H1 (cell line): Measurements from ENCODE around the gene HELQ. TPM values are rescaled to one million over a fixed set of nuclear protein-coding genes. Genes with fewer than 3 reads are reported as not detected.

ENCODE experiments used
- CTCF ChIA-PET: fragments of 300-600 bp; sonication (Branson Sonifier 250); formaldehyde crosslinking; loops from one replicate; lab custom pipeline; 2021; ENCODE audit not compliant: partially characterized antibody; lab: Charles Lee
- POLR2A ChIA-PET: fragments of 300-600 bp; sonication (Branson Sonifier 250); formaldehyde crosslinking; loops from one replicate; lab custom pipeline; 2021; ENCODE audit warnings: inconsistent platforms; ENCODE audit not compliant: partially characterized antibody; lab: Charles Lee
- DNase-seq, 2 experiments: peaks; one replicate each; pipeline versions ENCODE4 v3.0.0 to v3.0.0-alpha.2; 2010 to 2022; ENCODE audit warnings: low spot score in 2 of 2, low read depth in 1 of 2, mixed read lengths in 1 of 2
- FAIRE-seq: peaks from 2 replicates; lab custom pipeline; 2011; peaks lifted over from hg19 to GRCh38; lab: Jason Lieb, UNC
- H2AFZ ChIP-seq: 2 replicates; pipeline ENCODE4 v1.8.1; 2012; ENCODE audit warnings: low read length, inconsistent platforms
- H2AK5ac ChIP-seq: 2 replicates; pipeline ENCODE4 v1.6.1; 2013; ENCODE audit warnings: low read depth, low read length
- H2BK120ac ChIP-seq: replicated peaks from 2 replicates; pipeline ENCODE3; 2013; ENCODE audit warnings: low read depth, low read length, inconsistent platforms
- H2BK12ac ChIP-seq: 2 replicates; pipeline ENCODE4 v1.6.1; 2013; ENCODE audit warnings: low read depth, low read length
- H2BK15ac ChIP-seq: 2 replicates; pipeline ENCODE4 v1.6.1; 2013; ENCODE audit warnings: low read length
- H2BK20ac ChIP-seq: 2 replicates; pipeline ENCODE4 v1.6.1; 2013; ENCODE audit warnings: low read length
- H2BK5ac ChIP-seq: 2 replicates; pipeline ENCODE4 v1.6.1; 2013; ENCODE audit warnings: low read depth, low read length
- H3K14ac ChIP-seq: 2 replicates; pipeline ENCODE4 v1.6.1; 2013; ENCODE audit warnings: inconsistent platforms; ENCODE audit not compliant: insufficient read length
- H3K18ac ChIP-seq: 2 replicates; pipeline ENCODE4 v1.6.1; 2013; ENCODE audit warnings: low read length; ENCODE audit errors: extremely low read depth
- H3K23ac ChIP-seq: 2 replicates; pipeline ENCODE4 v1.6.1; 2013; ENCODE audit warnings: inconsistent platforms; ENCODE audit not compliant: insufficient read length
- H3K23me2 ChIP-seq: 2 replicates; pipeline ENCODE4 v1.6.1; 2013; ENCODE audit warnings: low read depth, low read length
- H3K27ac ChIP-seq: 2 replicates; pipeline ENCODE4 v1.6.1; 2011; ENCODE audit warnings: low read depth, low read length, inconsistent platforms
- H3K27me3 ChIP-seq, 4 experiments: replicated peaks in 1 of 4; 1 replicate in 1 of 4; 2 replicates in 3 of 4; pipeline versions ENCODE4 v1.6.1 to v1.8.1; 2011 to 2013; ENCODE audit warnings: low read length in 3 of 4, mild to moderate bottlenecking in 3 of 4, inconsistent platforms in 2 of 4, mixed read lengths in 2 of 4, moderate library complexity in 1 of 4; ENCODE audit not compliant: control insufficient read depth in 3 of 4, insufficient read depth in 3 of 4; ENCODE audit errors: extremely low read depth in 1 of 4
- H3K36me3 ChIP-seq, 4 experiments: 2 replicates each; pipeline versions ENCODE4 v1.6.1 to v1.8.1; 2011 to 2013; ENCODE audit warnings: mild to moderate bottlenecking in 4 of 4, low read length in 3 of 4, moderate library complexity in 2 of 4, control low read depth in 1 of 4, inconsistent platforms in 1 of 4; ENCODE audit not compliant: insufficient read depth in 4 of 4, control insufficient read depth in 2 of 4
- H3K4ac ChIP-seq: replicated peaks from 2 replicates; pipeline ENCODE3; 2013; ENCODE audit warnings: low read length, low read depth, mixed read lengths, inconsistent platforms; ENCODE audit not compliant: insufficient read length
- H3K4me1 ChIP-seq, 4 experiments: replicated peaks in 1 of 4; 1 replicate in 1 of 4; 2 replicates in 3 of 4; pipeline versions ENCODE4 v1.6.1 to v1.8.1; 2011 to 2013; ENCODE audit warnings: low read length in 3 of 4, inconsistent platforms in 2 of 4, mixed read lengths in 1 of 4; ENCODE audit not compliant: insufficient read depth in 4 of 4, control insufficient read depth in 3 of 4
- H3K4me2 ChIP-seq, 2 experiments: 2 replicates each; pipeline versions ENCODE4 v1.6.1 to v1.8.1; 2011 to 2013; ENCODE audit warnings: low read depth in 2 of 2, low read length in 2 of 2, control low read depth in 1 of 2, inconsistent platforms in 1 of 2, mild to moderate bottlenecking in 1 of 2; ENCODE audit not compliant: insufficient read depth in 1 of 2
- H3K4me3 ChIP-seq, 4 experiments: fragments of 200-600, 300-600 bp in 1 of 4; sonication (generic), shearing (Covaris generic), sonication (Bioruptor Twin) in 1 of 4; 2 replicates each; pipeline versions ENCODE4 v1.5.1 to v1.8.1; 2011 to 2016; ENCODE audit warnings: low read length in 4 of 4, low read depth in 3 of 4, control low read depth in 2 of 4, inconsistent platforms in 2 of 4, mild to moderate bottlenecking in 2 of 4, mixed read lengths in 1 of 4, moderate library complexity in 1 of 4; ENCODE audit not compliant: insufficient read depth in 2 of 4; ENCODE audit errors: extremely low read depth in 1 of 4
- H3K56ac ChIP-seq: replicated peaks from 2 replicates; pipeline ENCODE3; 2013; ENCODE audit warnings: low read depth, mild to moderate bottlenecking, mixed read lengths, low read length, inconsistent platforms; ENCODE audit not compliant: insufficient read length
- H3K79me1 ChIP-seq: 2 replicates; pipeline ENCODE4 v1.6.1; 2013; ENCODE audit warnings: low read depth, low read length, control low read depth
- H3K79me2 ChIP-seq, 2 experiments: 2 replicates each; pipeline versions ENCODE4 v1.6.1 to v1.8.1; 2012 to 2013; ENCODE audit warnings: low read length in 2 of 2, mild to moderate bottlenecking in 2 of 2, inconsistent platforms in 1 of 2; ENCODE audit not compliant: insufficient read depth in 2 of 2, control insufficient read depth in 1 of 2
- H3K9ac ChIP-seq, 4 experiments: replicated peaks in 1 of 4; 1 replicate in 1 of 4; 2 replicates in 3 of 4; pipeline versions ENCODE4 v1.6.1 to v1.8.1; 2011 to 2013; ENCODE audit warnings: low read depth in 3 of 4, low read length in 3 of 4, control low read depth in 2 of 4, mild to moderate bottlenecking in 2 of 4, moderate library complexity in 2 of 4, inconsistent platforms in 1 of 4; ENCODE audit errors: extremely low read depth in 1 of 4
- H3K9me3 ChIP-seq, 2 experiments: 2 replicates each; pipeline versions ENCODE4 v1.6.1 to v1.8.1; 2012 to 2013; ENCODE audit warnings: mild to moderate bottlenecking in 2 of 2, moderate library complexity in 2 of 2, control low read depth in 1 of 2, inconsistent platforms in 1 of 2, low read depth in 1 of 2, low read length in 1 of 2, mixed read lengths in 1 of 2; ENCODE audit not compliant: insufficient read depth in 2 of 2
- H4K20me1 ChIP-seq, 2 experiments: replicated peaks in 1 of 2; 2 replicates each; pipeline versions ENCODE3 to v1.8.1; 2011 to 2013; ENCODE audit warnings: inconsistent platforms in 2 of 2, low read length in 2 of 2, mild to moderate bottlenecking in 1 of 2; ENCODE audit not compliant: insufficient read depth in 2 of 2, control insufficient read depth in 1 of 2
- H4K5ac ChIP-seq: 2 replicates; pipeline ENCODE4 v1.6.1; 2013; ENCODE audit warnings: low read length, low read depth, mixed read lengths, inconsistent platforms; ENCODE audit not compliant: insufficient read length
- H4K8ac ChIP-seq: 2 replicates; pipeline ENCODE4 v1.8.0; 2013; ENCODE audit warnings: mild to moderate bottlenecking, moderate library complexity, low read length, inconsistent platforms; ENCODE audit not compliant: insufficient read depth; ENCODE audit errors: extremely low read depth
- H4K91ac ChIP-seq: replicated peaks from 2 replicates; pipeline ENCODE3; 2013; ENCODE audit warnings: low read length, mixed read lengths, inconsistent platforms; ENCODE audit not compliant: insufficient read length
- CEBPB ChIP-seq: IDR thresholded peaks from 2 replicates; pipeline ENCODE4 v1.6.1; 2012; ENCODE audit warnings: low read depth, low read length
- EZH2 ChIP-seq: fragments of 200-600 bp; sonication (generic); IDR thresholded peaks from 2 replicates; pipeline ENCODE4 v1.7.1; 2012; ENCODE audit warnings: low read depth, mild to moderate bottlenecking, moderate library complexity, low read length, inconsistent platforms; ENCODE audit not compliant: severe bottlenecking
- FOSL1 ChIP-seq: IDR thresholded peaks from 2 replicates; pipeline ENCODE4 v1.6.1; 2011; ENCODE audit warnings: mild to moderate bottlenecking, low read depth, low read length, moderate library complexity; ENCODE audit not compliant: insufficient read depth
- HDAC6 ChIP-seq: IDR thresholded peaks from one replicate; pipeline ENCODE4 v1.7.1; 2012; ENCODE audit warnings: low read depth, mild to moderate bottlenecking, inconsistent platforms, low read length, moderate library complexity
- JUN ChIP-seq: IDR thresholded peaks from 2 replicates; pipeline ENCODE4 v1.6.1; 2011; ENCODE audit warnings: low read depth, mild to moderate bottlenecking, improper control_type of control experiment, low read length
- JUND ChIP-seq: IDR thresholded peaks from 2 replicates; pipeline ENCODE4 v1.6.1; 2011; ENCODE audit warnings: mild to moderate bottlenecking, improper control_type of control experiment, low read length
- KDM1A ChIP-seq: fragments of 200-600, 300-600 bp; sonication (generic); IDR thresholded peaks from 2 replicates; pipeline ENCODE4 v1.7.1; 2016; ENCODE audit warnings: mild to moderate bottlenecking, low read length, borderline replicate concordance
- NRF1 ChIP-seq: IDR thresholded peaks from 2 replicates; pipeline ENCODE4 v1.6.1; 2011; ENCODE audit warnings: mild to moderate bottlenecking, low read depth, low read length, improper control_type of control experiment
- PHF8 ChIP-seq: fragments of 200-600 bp; sonication (generic); conservative IDR thresholded peaks from 2 replicates; pipeline ENCODE4 v1.7.1; 2012; ENCODE audit warnings: low read depth, mild to moderate bottlenecking, inconsistent platforms, low read length, moderate library complexity
- POLR2A ChIP-seq, 2 experiments: IDR thresholded peaks; 1 replicate in 1 of 2; 2 replicates in 1 of 2; pipeline ENCODE4 v1.6.1; 2011; ENCODE audit warnings: low read depth in 2 of 2, low read length in 2 of 2, mild to moderate bottlenecking in 2 of 2; ENCODE audit errors: control extremely low read depth in 1 of 2
- RAD21 ChIP-seq, 2 experiments: IDR thresholded peaks in 1 of 2; conservative IDR thresholded peaks in 1 of 2; 2 replicates each; pipeline ENCODE4 v1.6.1; 2011; ENCODE audit warnings: low read depth in 2 of 2, low read length in 2 of 2, improper control_type of control experiment in 1 of 2, inconsistent platforms in 1 of 2, mild to moderate bottlenecking in 1 of 2, moderate library complexity in 1 of 2
- SIRT6 ChIP-seq: IDR thresholded peaks from one replicate; pipeline ENCODE4 v1.7.1; 2012; ENCODE audit warnings: low read length, inconsistent platforms
- SUZ12 ChIP-seq: fragments of 200-600 bp; sonication (generic); IDR thresholded peaks from 2 replicates; pipeline ENCODE4 v1.6.1; 2012; ENCODE audit warnings: mild to moderate bottlenecking, inconsistent platforms, low read length, moderate library complexity, mixed read lengths
- TAF1 ChIP-seq: IDR thresholded peaks from 2 replicates; pipeline ENCODE4 v1.6.1; 2011; ENCODE audit warnings: mild to moderate bottlenecking, low read depth, low read length
- TCF12 ChIP-seq: IDR thresholded peaks from 2 replicates; pipeline ENCODE4 v1.6.1; 2011; ENCODE audit warnings: low read depth, mild to moderate bottlenecking, low read length
- WGBS, 2 experiments: shearing (Covaris generic) in 1 of 2; methylation state at CpG; one replicate each; pipeline versions ENCODE4 v1.1.6 to v1.1.7; 2013 to 2015; ENCODE audit warnings: low lambda C conversion rate in 2 of 2, mixed read lengths in 2 of 2, inconsistent platforms in 1 of 2, low coverage in 1 of 2, missing lambda C conversion rate in 1 of 2; ENCODE audit not compliant: insufficient replicate concordance in 2 of 2, insufficient coverage in 1 of 2, insufficient read length in 1 of 2; ENCODE audit errors: extremely low coverage in 1 of 2, missing lambda C conversion rate in 1 of 2; 5-methylcytosine and 5-hydroxymethylcytosine counted together
- polyA plus RNA-seq, 7 experiments: library from polyadenylated mRNA; depleted of rRNA in 3 of 7; stranded (reverse) in 5 of 7; unstranded in 2 of 7; fragments of >200 nt in 5 of 7; fragments of 200-250 nt in 2 of 7; gene quantifications; 1 replicate in 5 of 7; 2 replicates in 1 of 7; 4 replicates in 1 of 7; pipeline versions ENCODE4 v1.2.1 to v1.2.3, GENCODE V29; 2011 to 2013; ENCODE audit warnings: missing spikeins in 2 of 7, mixed read lengths in 2 of 7
- total RNA-seq: library from RNA; stranded (reverse); fragmentation: NEBNext Ultra II Directional; extraction: Animal tissue kit (Norgen Biotek cat#: 25700); gene quantifications from 2 replicates; pipeline ENCODE4 v1.2.1, GENCODE V29; 2021
- TF ChIP-seq, protein P1 (sequence below): IDR thresholded peaks from 2 replicates; pipeline ENCODE4 v1.6.1; 2012; ENCODE audit warnings: inconsistent platforms

Gene HELQ
- total and polyA plus RNA-seq, 2 of the 8 experiments (the other 6 are each of a cell fraction or from before 2014, with no cell fraction given), result 4.7 to 9.0 TPM

DNA sequence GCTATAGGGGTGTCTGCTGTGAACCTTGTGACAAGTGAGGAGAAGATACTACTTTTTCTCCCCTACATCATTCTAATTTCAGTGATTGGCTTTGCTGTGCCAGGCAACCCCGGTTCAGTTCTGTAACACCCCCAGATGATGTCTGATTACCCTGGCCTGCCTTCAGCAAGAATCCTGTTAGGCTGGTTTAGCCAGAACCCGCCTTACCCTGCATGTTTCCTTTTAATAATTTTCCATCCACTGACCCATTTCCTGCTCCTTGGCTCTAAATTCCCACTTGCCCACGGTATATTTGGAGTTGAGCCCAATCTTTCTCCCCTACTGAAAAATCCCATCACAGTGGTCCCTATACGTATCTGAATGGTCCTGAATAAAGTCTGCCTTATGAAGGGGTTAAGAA is 74.5 kb downstream of the HELQ start:
- Histone ChIP-seq H3K79me2 (no peaks in the 10 kb centered on the region), H2BK5ac (no peak overlapping the region), H3K9ac (no peak overlapping the region), H2BK120ac (no peak overlapping the region), H3K14ac (no peak overlapping the region), H3K36me3 (peaks cover 0 to 9% (median 0%) of the 10 kb centered on the region in 4 experiments; a peak in 2 of 8 replicates), H2BK12ac (no peak overlapping the region), H3K23ac (no peak overlapping the region), H4K20me1 (no peaks in the 10 kb centered on the region), H3K4me3 (no peak overlapping the region), H2AFZ (no peak overlapping the region), H4K5ac (no peak overlapping the region), H4K8ac (no peak overlapping the region), H3K4ac (no peak overlapping the region), H3K56ac (no peak overlapping the region), H3K18ac (no peak overlapping the region), H2AK5ac (no peak overlapping the region), H2BK15ac (no peak overlapping the region), H4K91ac (no peak overlapping the region), H3K4me2 (no peak overlapping the region), H3K27me3 (no peaks in the 10 kb centered on the region), H3K27ac (no peak overlapping the region), H3K23me2 (no peaks in the 10 kb centered on the region), H3K9me3 (peaks cover 15 to 18% of the 10 kb centered on the region in 2 experiments), H2BK20ac (no peak overlapping the region), H3K4me1 (no peaks in the 10 kb centered on the region), H3K79me1 (no peaks in the 10 kb centered on the region)
- TF ChIP-seq TAF1 (no peak), HDAC6 (no peak), POLR2A (IDR thresholded peaks at IDR 0.05; ENCODE audit: control extremely low read depth in 1 of 2, low read depth in 2 of 2, low read length in 2 of 2) (no peak), PHF8 (no peak), KDM1A (no peak), EZH2 (no peak), RAD21 (IDR thresholded peaks at IDR 0.05 in 1 of 2, conservative IDR thresholded peaks at IDR 0.05 in 1 of 2; ENCODE audit: low read depth in 2 of 2, low read length in 2 of 2) (no peak), NRF1 (no peak), CEBPB (no peak), SUZ12 (no peak), FOSL1 (no peak), JUND (no peak), TCF12 (no peak), SIRT6 (no peak), JUN (no peak)
- TF ChIP-seq, protein P1, sequence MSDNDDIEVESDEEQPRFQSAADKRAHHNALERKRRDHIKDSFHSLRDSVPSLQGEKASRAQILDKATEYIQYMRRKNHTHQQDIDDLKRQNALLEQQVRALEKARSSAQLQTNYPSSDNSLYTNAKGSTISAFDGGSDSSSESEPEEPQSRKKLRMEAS, result no peak
- 83% methylated on average over 3 of the region's 4 CpGs; no CpG with 5 or more reads in 1 of the 2 experiments for WGBS, 2 experiments
- no peak for DNase-seq
- CTCF ChIA-PET, result no interaction called here
- POLR2A ChIA-PET, result no interaction called here
- FAIRE-seq, result no peak
